Mucosa of stomach (tissue), 1 donor: ENCODE data around the gene SLC50A1.
"Not testable (repeated sequence)": the region's sequence is repeated elsewhere in the genome, so short reads cannot be mapped to it uniquely, and the experiment has no call there.

Experiments used
- H3K27me3 ChIP-seq: one replicate; pipeline ENCODE4 v1.7.0; 2013; ENCODE audit warnings: mild to moderate bottlenecking, low read length; ENCODE audit not compliant: control insufficient read depth, insufficient read depth
- H3K36me3 ChIP-seq: one replicate; pipeline ENCODE4 v1.7.0; 2013; ENCODE audit warnings: low read length; ENCODE audit not compliant: control insufficient read depth, insufficient read depth
- H3K4me1 ChIP-seq: one replicate; pipeline ENCODE4 v1.7.0; 2013; ENCODE audit warnings: mild to moderate bottlenecking, low read length; ENCODE audit not compliant: control insufficient read depth, insufficient read depth
- H3K4me3 ChIP-seq: one replicate; pipeline ENCODE4 v1.7.0; 2013; ENCODE audit warnings: low read length
- H3K9ac ChIP-seq: one replicate; pipeline ENCODE4 v1.7.0; 2013; ENCODE audit warnings: mild to moderate bottlenecking, low read length, moderate library complexity
- H3K9me3 ChIP-seq: one replicate; pipeline ENCODE4 v1.7.0; 2013; ENCODE audit warnings: mild to moderate bottlenecking, low read length, moderate library complexity; ENCODE audit not compliant: control insufficient read depth
- donor health status: Pancreatic carcinoma.

Gene SLC50A1

GRCh38 chr1:155141749-155142148 is 6.1 kb downstream of the SLC50A1 start:
- Histone ChIP-seq H3K36me3 (no peaks in the 10 kb centered on the region), H3K4me3 (no peak overlapping the region)

GRCh38 chr1:155145491-155145890 is 9.8 kb downstream of the SLC50A1 start:
- H3K4me1 ChIP-seq, result peaks cover 3% of the 10 kb centered on the region
- no peaks in the 10 kb centered on the region for H3K36me3 ChIP-seq
- no peak overlapping the region for H3K9ac ChIP-seq
- peaks cover 5% of the 10 kb centered on the region for H3K27me3 ChIP-seq
- no peak overlapping the region for H3K4me3 ChIP-seq
- H3K9me3 ChIP-seq, result no peaks in the 10 kb centered on the region

More at GRCh38 chr1:155141749-155142148, 6.1 kb downstream of the SLC50A1 start:
- Histone ChIP-seq H3K27me3 (peaks cover 5% of the 10 kb centered on the region), H3K9me3 (no peaks in the 10 kb centered on the region), H3K4me1 (peaks cover 26% of the 10 kb centered on the region), H3K9ac (no peak overlapping the region)

- H3K9me3 ChIP-seq, H3K4me1 ChIP-seq, H3K36me3 ChIP-seq, H3K9ac ChIP-seq, H3K4me3 ChIP-seq, H3K27me3 ChIP-seq: not testable (repeated sequence)
Measured at GRCh38 chr1:155155996-155156643, 20.5 kb downstream of the SLC50A1 start.

- Histone ChIP-seq H3K9me3 (no peaks in the 10 kb centered on the region), H3K4me3 (no peak overlapping the region), H3K4me1 (no peaks in the 10 kb centered on the region), H3K36me3 (no peaks in the 10 kb centered on the region), H3K9ac (no peak overlapping the region), H3K27me3 (no peaks in the 10 kb centered on the region)
Measured at GRCh38 chr1:155158991-155159390, 23.3 kb downstream of the SLC50A1 start.

- H3K4me1 ChIP-seq, result no peaks in the 10 kb centered on the region
- no peaks in the 10 kb centered on the region for H3K36me3 ChIP-seq
- no peak overlapping the region for H3K9ac ChIP-seq
Measured at GRCh38 chr1:155160128-155160527, 24.5 kb downstream of the SLC50A1 start.

GRCh38 chr1:155162631-155163030 is 27.0 kb downstream of the SLC50A1 start:
- H3K9ac ChIP-seq, H3K27me3 ChIP-seq, H3K9me3 ChIP-seq, H3K36me3 ChIP-seq, H3K4me3 ChIP-seq, H3K4me1 ChIP-seq: not testable (repeated sequence)

More at GRCh38 chr1:155160128-155160527, 24.5 kb downstream of the SLC50A1 start:
- Histone ChIP-seq H3K27me3 (no peaks in the 10 kb centered on the region), H3K4me3 (no peak overlapping the region), H3K9me3 (no peaks in the 10 kb centered on the region)

- H3K4me1 ChIP-seq, H3K9ac ChIP-seq, H3K4me3 ChIP-seq, H3K36me3 ChIP-seq, H3K27me3 ChIP-seq, H3K9me3 ChIP-seq: not testable (repeated sequence)
Measured at GRCh38 chr1:155163785-155164184, 28.1 kb downstream of the SLC50A1 start.

- not testable (repeated sequence) for H3K9ac ChIP-seq, H3K9me3 ChIP-seq, H3K4me3 ChIP-seq, H3K4me1 ChIP-seq, H3K27me3 ChIP-seq, H3K36me3 ChIP-seq
Measured at GRCh38 chr1:155164625-155165024, 29.0 kb downstream of the SLC50A1 start.

GRCh38 chr1:155166051-155166470 is 30.4 kb downstream of the SLC50A1 start:
- H3K9ac ChIP-seq, result no peak overlapping the region
- peaks cover 8% of the 10 kb centered on the region for H3K4me1 ChIP-seq
- no peaks in the 10 kb centered on the region for H3K27me3 ChIP-seq
- H3K4me3 ChIP-seq, result no peak overlapping the region
- no peaks in the 10 kb centered on the region for H3K36me3 ChIP-seq
- no peaks in the 10 kb centered on the region for H3K9me3 ChIP-seq

GRCh38 chr1:155166471-155167165 is 31.0 kb downstream of the SLC50A1 start:
- H3K9me3 ChIP-seq, result no peaks in the 10 kb centered on the region
- no peak overlapping the region for H3K4me3 ChIP-seq
- H3K27me3 ChIP-seq, result no peaks in the 10 kb centered on the region
- H3K9ac ChIP-seq, result no peak overlapping the region
- H3K36me3 ChIP-seq, result no peaks in the 10 kb centered on the region
- peaks cover 8% of the 10 kb centered on the region for H3K4me1 ChIP-seq

- Histone ChIP-seq H3K36me3 (no peaks in the 10 kb centered on the region), H3K27me3 (no peaks in the 10 kb centered on the region), H3K4me3 (no peak overlapping the region), H3K4me1 (peaks cover 12% of the 10 kb centered on the region), H3K9me3 (no peaks in the 10 kb centered on the region), H3K9ac (no peak overlapping the region)
Measured at GRCh38 chr1:155167166-155168104, 31.8 kb downstream of the SLC50A1 start.

- H3K9me3 ChIP-seq, H3K9ac ChIP-seq, H3K36me3 ChIP-seq, H3K4me3 ChIP-seq, H3K27me3 ChIP-seq: not testable (repeated sequence)
- H3K4me1 ChIP-seq, result peaks cover 14% of the 10 kb centered on the region
Measured at GRCh38 chr1:155168105-155168445, 32.4 kb downstream of the SLC50A1 start.
